ENCODE data around the gene SDF4.

The SDF4 gene

GRCh38 chr1:1175221-1176062 is 56.4 kb downstream of the SDF4 start:
- DNase-seq, result no peak

GRCh38 chr1:1173793-1174415 is 57.9 kb downstream of the SDF4 start, which contains the start of gene TTLL10:
TTLL10 (plus strand) TSS chr1:1173880; CDS start chr1:1179216, 5,336 bp downstream.
- DNase-seq, result no peak

DNA sequence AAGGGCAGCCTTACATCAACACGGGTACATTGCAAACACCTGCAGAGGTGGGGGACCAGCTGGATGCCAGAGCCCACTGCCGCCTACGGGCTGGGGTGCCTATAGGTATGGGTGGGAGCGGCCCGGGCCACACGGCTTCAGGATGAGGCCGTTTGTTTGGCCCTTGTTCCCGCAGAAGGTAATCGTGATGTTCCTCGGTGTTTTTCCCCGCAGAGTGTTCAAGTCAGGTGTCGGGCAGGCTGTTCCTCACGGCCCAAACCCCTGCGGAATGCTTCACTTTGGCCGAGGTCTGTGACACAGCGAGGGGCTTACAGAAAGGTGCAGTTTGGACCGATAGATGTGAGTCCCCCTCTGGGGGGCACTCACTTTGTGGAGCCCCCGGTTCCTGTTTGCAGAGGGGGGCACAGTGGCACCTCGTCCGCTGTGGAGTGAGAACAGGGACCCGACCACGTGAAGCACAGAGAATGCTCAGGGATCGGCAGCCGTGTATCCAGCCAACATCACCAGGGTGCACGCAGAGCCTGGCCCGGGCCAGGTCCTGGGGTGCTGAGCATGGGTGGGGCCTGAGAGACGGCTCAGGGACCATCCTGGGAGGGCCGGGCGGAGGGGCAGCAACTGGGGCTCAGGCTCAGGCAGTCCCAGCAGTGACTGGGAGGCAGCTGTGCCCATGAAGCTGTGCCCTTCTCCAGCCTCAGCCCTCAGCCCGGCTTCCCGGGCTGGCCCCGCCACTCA is 58.6 kb downstream of the SDF4 start:
- DNase-seq, result no peak

DNA sequence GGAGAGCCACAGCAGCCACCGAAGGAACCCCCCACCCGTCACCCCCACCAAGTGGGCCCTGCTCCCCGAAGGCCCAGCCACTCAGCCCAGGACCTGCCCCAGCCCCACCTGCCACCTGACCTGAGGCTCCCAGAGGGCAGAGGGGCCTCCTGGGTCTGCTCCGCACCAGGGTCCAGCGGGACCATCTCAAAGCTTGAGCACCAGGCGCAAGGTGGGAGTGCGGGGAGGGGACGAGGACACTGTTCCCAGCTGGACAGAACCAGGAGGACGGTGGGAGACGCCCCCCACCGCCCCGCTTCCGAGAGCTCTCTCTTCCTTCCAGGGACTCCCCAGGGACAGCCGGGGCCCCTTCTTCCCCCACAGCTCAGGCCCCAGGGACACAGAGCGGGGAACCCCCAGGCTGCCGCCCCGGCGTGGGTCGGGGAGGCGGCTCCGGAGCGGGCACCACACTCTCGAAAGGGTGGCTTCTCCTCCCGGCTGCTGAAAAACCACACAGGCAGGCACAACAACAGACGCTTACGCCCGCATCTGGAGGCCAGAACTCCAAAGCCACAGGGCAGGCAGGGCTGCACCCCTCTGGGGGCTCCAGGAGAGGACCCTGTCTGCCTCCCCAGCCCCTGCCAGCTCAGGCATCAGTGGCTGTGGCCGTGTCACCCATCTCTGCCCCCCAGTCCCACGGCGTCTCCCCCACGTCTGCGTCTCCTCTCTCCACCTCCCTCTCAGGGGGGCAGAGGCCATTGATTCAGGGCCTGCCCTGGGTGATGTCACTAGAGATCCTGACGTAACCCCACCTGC is 60.1 kb downstream of the SDF4 start:
- DNase-seq, result no peak

DNA sequence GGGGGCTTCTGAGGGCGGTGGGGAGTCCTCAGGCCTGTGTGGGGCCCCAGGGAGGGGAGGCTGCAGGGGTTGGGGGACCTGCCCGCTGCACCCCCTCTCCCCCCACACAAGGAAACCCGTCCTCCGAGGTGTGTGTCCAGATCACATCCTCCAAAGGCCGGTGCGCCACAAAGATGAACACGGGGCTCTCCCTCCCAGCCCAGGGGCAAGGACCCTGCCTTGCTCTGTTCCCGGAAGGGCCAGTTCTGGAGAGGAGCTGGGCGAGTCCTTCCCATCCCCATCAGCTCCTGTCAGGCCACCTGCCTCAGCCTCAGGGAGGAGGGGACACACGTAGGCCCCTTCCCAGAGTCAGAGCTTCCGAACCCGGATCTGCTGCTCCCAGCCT is 60.6 kb downstream of the SDF4 start:
- DNase-seq, result no peak

GRCh38 chr1:1170215-1171091 is 61.3 kb downstream of the SDF4 start:
- DNase-seq, result no peak

DNA sequence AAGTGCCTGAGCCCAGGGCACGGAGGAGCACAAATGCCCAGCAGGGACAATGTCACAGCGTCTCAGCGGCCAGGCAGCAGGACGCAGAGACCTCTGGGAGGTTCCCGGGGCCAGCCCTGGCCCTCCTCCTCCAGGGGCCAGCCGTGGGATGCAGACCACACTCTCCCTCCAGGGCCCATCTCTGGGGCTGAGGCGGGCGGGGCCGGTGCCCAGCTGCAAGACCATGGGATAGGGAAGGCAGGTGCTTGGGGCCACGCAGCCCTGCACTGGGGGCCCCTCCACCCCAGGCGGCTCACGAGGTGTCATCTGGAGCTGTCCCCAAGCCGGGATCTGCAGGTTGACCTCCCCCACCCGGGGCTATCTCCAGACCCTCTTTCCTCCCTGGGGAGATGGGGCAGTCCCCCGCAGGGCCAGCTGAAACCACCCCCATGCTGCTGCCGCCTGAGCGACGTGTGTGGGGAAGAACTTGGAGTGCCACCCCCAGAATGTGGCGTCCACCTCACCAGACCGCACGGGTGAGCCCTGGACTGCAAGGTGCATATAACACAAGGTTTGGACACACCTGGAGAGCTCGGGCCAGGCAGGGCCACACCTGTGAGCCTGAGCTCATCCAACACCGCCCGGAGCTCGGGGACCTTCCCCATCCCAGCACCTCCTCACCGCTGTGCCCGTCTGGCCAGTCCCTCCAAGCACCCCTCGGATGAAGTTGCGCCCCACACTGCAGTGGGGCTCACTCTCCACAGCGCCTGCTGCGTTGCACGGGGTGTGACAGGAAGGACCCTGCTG is 62.2 kb downstream of the SDF4 start:
- DNase-seq, result no peak

- DNase-seq, result no peak
Observed at GRCh38 chr1:1168451-1169411, 63.1 kb downstream of the SDF4 start.

DNA sequence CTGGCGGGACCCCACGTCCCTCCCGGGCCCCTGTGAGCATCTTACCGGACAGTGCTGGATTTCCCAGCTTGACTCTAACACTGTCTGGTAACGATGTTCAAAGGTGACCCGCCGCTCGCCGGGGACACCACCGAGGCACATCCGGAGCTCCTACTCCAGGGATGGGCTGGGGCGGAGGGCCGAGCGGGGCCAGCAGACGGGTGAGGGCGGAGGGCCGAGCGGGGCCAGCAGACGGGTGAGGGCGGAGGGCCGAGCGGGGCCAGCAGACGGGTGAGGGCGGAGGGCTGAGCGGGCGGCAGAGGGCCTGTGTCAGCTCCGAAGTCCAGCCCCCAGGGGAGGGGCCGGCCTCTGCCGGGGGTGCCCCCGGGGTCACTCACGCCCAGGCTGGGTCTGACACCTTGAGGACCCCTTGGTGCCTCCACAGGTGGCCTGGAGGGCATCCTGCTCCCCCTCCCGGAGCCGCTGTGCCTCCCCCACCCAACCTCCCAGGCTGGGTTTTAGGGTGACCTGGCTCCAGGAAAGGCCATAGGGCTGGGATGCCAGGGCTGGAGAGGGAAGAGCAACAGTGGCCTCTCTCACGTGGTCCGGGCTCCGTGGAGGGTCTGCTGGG is 63.9 kb downstream of the SDF4 start:
- DNase-seq, result no peak

- no peak for DNase-seq
Observed at GRCh38 chr1:1167398-1167821, 64.4 kb downstream of the SDF4 start.
